ENCODE data around the gene URI1. TPM values are rescaled to one million over a fixed set of nuclear protein-coding genes. Genes with fewer than 3 reads are reported as not detected.

The URI1 gene
- polyA plus RNA-seq, 1 donor (not counting 4 experiments of a cell fraction or from before 2014, with no cell fraction given) = 98.6 TPM

GRCh38 chr19:30062907-30063649, 121.0 kb downstream of the URI1 start:
- Histone ChIP-seq H3K4me3 (ENCODE audit: control insufficient read depth in 2 of 3, extremely low read depth in 1 of 3, insufficient read depth in 2 of 3, low read depth in 1 of 3, low read length in 3 of 3) (no peak overlapping the region), H3K4me1 (ENCODE audit: control insufficient read depth, extremely low read depth, insufficient read depth, low read length) (no peaks in the 10 kb centered on the region), H3K79me2 (ENCODE audit: control insufficient read depth, insufficient read depth, low read length) (no peaks in the 10 kb centered on the region), H3K27ac (ENCODE audit: control insufficient read depth, insufficient read depth, low read length) (no peak overlapping the region), H3K4me2 (ENCODE audit: control insufficient read depth, extremely low read depth, insufficient read depth, low read depth, low read length) (no peak overlapping the region), H3K9ac (ENCODE audit: control insufficient read depth, extremely low read depth, insufficient read depth, low read length) (no peak overlapping the region), H2AFZ (ENCODE audit: control insufficient read depth, low read length) (no peak overlapping the region), H3K9me3 (ENCODE audit: control insufficient read depth, low read depth, low read length) (no peaks in the 10 kb centered on the region), H4K20me1 (ENCODE audit: control insufficient read depth, extremely low read depth, insufficient read depth, low read length) (no peaks in the 10 kb centered on the region), H3K9me1 (ENCODE audit: control insufficient read depth, extremely low read depth, insufficient read depth, low read length) (no peaks in the 10 kb centered on the region), H3K27me3 (ENCODE audit: control insufficient read depth, extremely low read depth, insufficient read depth, low read length) (no peaks in the 10 kb centered on the region), H3K36me3 (ENCODE audit: control insufficient read depth in 2 of 2, extremely low read depth in 1 of 2, insufficient read depth in 2 of 2, low read length in 2 of 2) (no peaks in the 10 kb centered on the region)
- no peak for TF ChIP-seq EZH2 (IDR thresholded peaks at IDR 0.05; ENCODE audit: low read length)
- TF ChIP-seq, protein P1, sequence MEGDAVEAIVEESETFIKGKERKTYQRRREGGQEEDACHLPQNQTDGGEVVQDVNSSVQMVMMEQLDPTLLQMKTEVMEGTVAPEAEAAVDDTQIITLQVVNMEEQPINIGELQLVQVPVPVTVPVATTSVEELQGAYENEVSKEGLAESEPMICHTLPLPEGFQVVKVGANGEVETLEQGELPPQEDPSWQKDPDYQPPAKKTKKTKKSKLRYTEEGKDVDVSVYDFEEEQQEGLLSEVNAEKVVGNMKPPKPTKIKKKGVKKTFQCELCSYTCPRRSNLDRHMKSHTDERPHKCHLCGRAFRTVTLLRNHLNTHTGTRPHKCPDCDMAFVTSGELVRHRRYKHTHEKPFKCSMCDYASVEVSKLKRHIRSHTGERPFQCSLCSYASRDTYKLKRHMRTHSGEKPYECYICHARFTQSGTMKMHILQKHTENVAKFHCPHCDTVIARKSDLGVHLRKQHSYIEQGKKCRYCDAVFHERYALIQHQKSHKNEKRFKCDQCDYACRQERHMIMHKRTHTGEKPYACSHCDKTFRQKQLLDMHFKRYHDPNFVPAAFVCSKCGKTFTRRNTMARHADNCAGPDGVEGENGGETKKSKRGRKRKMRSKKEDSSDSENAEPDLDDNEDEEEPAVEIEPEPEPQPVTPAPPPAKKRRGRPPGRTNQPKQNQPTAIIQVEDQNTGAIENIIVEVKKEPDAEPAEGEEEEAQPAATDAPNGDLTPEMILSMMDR (optimal IDR thresholded peaks at IDR 0.05 in 1 of 3, IDR thresholded peaks at IDR 0.05 in 1 of 3, conservative IDR thresholded peaks at IDR 0.05 in 1 of 3; ENCODE audit: extremely low read depth in 1 of 3, insufficient read depth in 2 of 3, low read length in 3 of 3) = no peak
- dilution Hi-C loops (cut with MboI; ENCODE audit: extremely low pct_ligation_motif_present, low sequenced_read_pairs) = no loop called here
- FAIRE-seq (no peak), DNase-seq (ENCODE audit: low read depth, low spot score) (no peak)

DNA sequence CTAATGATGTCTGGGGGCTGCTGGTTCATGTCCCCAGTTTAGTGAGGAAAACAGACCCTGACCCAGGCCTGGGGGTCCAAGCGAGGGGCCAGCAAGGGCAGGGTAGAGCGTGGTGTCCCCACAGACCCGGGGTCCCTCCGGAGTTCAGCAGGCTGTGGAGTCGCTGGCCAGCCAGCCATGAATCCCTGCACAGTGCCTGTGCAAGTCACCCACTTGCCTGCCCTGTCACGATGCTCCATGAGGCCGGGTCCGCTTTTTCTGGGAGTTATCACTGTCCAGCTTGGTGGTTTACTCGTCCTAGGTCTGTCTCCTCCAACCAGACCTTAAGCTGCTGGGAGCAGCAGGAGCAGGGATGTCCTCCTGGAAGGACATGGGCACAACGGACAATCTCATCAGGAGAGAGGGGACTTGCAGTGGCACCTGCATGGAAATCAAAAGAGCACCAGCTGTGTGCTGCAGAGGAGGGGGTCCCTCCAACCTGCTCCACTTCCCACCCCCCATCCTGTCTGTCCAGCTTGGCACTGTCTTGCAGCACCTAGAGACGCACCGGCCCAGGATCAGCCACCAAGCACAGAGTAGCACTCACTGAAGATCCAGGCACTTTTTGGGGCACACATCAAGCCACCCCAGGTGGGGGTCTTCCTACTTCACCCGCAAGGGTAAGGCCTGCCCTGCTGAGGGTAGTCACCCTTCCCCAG, 121.8 kb downstream of the URI1 start:
- Histone ChIP-seq H3K9ac (ENCODE audit: control insufficient read depth, extremely low read depth, insufficient read depth, low read length) (no peak overlapping the region), H3K27ac (ENCODE audit: control insufficient read depth, insufficient read depth, low read length) (no peak overlapping the region), H3K4me2 (ENCODE audit: control insufficient read depth, extremely low read depth, insufficient read depth, low read depth, low read length) (no peak overlapping the region), H3K4me1 (ENCODE audit: control insufficient read depth, extremely low read depth, insufficient read depth, low read length) (no peaks in the 10 kb centered on the region), H3K4me3 (ENCODE audit: control insufficient read depth in 2 of 3, extremely low read depth in 1 of 3, insufficient read depth in 2 of 3, low read depth in 1 of 3, low read length in 3 of 3) (no peak overlapping the region), H3K79me2 (ENCODE audit: control insufficient read depth, insufficient read depth, low read length) (no peaks in the 10 kb centered on the region), H3K9me1 (ENCODE audit: control insufficient read depth, extremely low read depth, insufficient read depth, low read length) (no peaks in the 10 kb centered on the region), H3K9me3 (ENCODE audit: control insufficient read depth, low read depth, low read length) (no peaks in the 10 kb centered on the region), H2AFZ (ENCODE audit: control insufficient read depth, low read length) (no peak overlapping the region), H3K27me3 (ENCODE audit: control insufficient read depth, extremely low read depth, insufficient read depth, low read length) (no peaks in the 10 kb centered on the region), H4K20me1 (ENCODE audit: control insufficient read depth, extremely low read depth, insufficient read depth, low read length) (no peaks in the 10 kb centered on the region), H3K36me3 (ENCODE audit: control insufficient read depth in 2 of 2, extremely low read depth in 1 of 2, insufficient read depth in 2 of 2, low read length in 2 of 2) (no peaks in the 10 kb centered on the region)
- FAIRE-seq = no peak
- no peak for DNase-seq (ENCODE audit: low read depth, low spot score)
- dilution Hi-C loops (cut with MboI; ENCODE audit: extremely low pct_ligation_motif_present, low sequenced_read_pairs) = no loop called here
- TF ChIP-seq, protein P1 (optimal IDR thresholded peaks at IDR 0.05 in 1 of 3, IDR thresholded peaks at IDR 0.05 in 1 of 3, conservative IDR thresholded peaks at IDR 0.05 in 1 of 3; ENCODE audit: extremely low read depth in 1 of 3, insufficient read depth in 2 of 3, low read length in 3 of 3) = no peak
- TF ChIP-seq EZH2 (IDR thresholded peaks at IDR 0.05; ENCODE audit: low read length) = no peak

All from keratinocyte (primary cell).